Measurements from ENCODE around the gene TUSC2. TPM values are rescaled to one million over a fixed set of nuclear protein-coding genes. Genes with fewer than 3 reads are reported as not detected.
"Not testable (repeated sequence)": the region's sequence is repeated elsewhere in the genome, so short reads cannot be mapped to it uniquely, and the experiment has no call there.

TUSC2 gene
- total RNA-seq, 1 donor from 2014 or later: 25.4 TPM

- H3K27ac ChIP-seq: no peak overlapping the region
- intact Hi-C loops (cut with DNase I): no loop called here
- DNase-seq (ENCODE audit: low spot score in 2 of 2): no peak
- no peaks in the 10 kb centered on the region for H3K9me3 ChIP-seq
- peak overlapping the region in 1 of 2 donors; percentile 5 for H3K4me3 ChIP-seq
- peaks cover 8 to 28% of the 10 kb centered on the region in 2 donors for H3K4me1 ChIP-seq
- TF ChIP-seq, protein P1, sequence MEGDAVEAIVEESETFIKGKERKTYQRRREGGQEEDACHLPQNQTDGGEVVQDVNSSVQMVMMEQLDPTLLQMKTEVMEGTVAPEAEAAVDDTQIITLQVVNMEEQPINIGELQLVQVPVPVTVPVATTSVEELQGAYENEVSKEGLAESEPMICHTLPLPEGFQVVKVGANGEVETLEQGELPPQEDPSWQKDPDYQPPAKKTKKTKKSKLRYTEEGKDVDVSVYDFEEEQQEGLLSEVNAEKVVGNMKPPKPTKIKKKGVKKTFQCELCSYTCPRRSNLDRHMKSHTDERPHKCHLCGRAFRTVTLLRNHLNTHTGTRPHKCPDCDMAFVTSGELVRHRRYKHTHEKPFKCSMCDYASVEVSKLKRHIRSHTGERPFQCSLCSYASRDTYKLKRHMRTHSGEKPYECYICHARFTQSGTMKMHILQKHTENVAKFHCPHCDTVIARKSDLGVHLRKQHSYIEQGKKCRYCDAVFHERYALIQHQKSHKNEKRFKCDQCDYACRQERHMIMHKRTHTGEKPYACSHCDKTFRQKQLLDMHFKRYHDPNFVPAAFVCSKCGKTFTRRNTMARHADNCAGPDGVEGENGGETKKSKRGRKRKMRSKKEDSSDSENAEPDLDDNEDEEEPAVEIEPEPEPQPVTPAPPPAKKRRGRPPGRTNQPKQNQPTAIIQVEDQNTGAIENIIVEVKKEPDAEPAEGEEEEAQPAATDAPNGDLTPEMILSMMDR (IDR thresholded peaks at IDR 0.05): no peak
- H3K36me3 ChIP-seq: peaks cover 0 to 21% of the 10 kb centered on the region in 2 donors
- no peaks in the 10 kb centered on the region for H3K27me3 ChIP-seq
These were observed 9.9 kb downstream of the TUSC2 start for GRCh38 chr3:50318163-50318562.

- Histone ChIP-seq H3K27ac (no peak overlapping the region), H3K4me1 (peaks cover 8 to 27% of the 10 kb centered on the region in 2 donors), H3K27me3 (no peaks in the 10 kb centered on the region), H3K36me3 (peaks cover 0 to 21% of the 10 kb centered on the region in 2 donors), H3K4me3 (no peak overlapping the region), H3K9me3 (no peaks in the 10 kb centered on the region)
- no peak for DNase-seq (ENCODE audit: low spot score in 2 of 2)
- intact Hi-C loops (cut with DNase I): no loop called here
- TF ChIP-seq, protein P1 (IDR thresholded peaks at IDR 0.05): no peak
These were observed 10.7 kb downstream of the TUSC2 start for GRCh38 chr3:50317300-50317699.

DNA sequence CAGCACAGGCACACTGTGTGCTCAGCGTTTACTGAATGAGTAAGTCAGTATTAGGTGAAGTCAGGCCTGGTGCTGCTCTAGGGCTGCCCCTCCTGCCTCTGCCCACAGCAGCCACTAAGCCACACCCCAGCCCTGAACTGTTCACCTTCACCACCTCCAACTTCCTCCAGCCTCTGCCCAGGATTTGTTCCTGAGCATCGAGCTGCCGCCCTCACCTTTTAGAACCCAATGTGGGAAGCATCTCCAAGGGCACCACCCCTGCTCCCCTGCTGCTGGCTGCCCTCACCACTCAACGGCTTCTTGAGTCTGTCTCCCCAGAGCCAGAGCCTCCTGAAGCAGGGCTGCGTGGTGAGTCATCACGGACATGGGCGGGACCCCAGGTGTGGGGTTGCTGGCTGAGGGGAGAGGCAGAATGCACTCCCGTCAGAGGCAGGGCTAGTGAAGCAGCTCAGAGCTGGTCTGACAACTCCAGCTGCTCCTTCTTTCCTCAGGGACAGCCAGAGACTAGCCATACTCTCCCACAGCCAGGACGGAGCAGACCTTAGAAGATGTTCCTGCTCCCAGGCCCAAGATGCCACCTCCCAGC, 11.3 kb downstream of the TUSC2 start:
- Histone ChIP-seq H3K27me3 (no peaks in the 10 kb centered on the region), H3K27ac (no peak overlapping the region), H3K4me1 (peaks cover 8 to 22% of the 10 kb centered on the region in 2 donors), H3K9me3 (no peaks in the 10 kb centered on the region), H3K36me3 (peaks cover 0 to 21% of the 10 kb centered on the region in 2 donors), H3K4me3 (no peak overlapping the region)
- intact Hi-C loops (cut with DNase I): no loop called here
- DNase-seq (ENCODE audit: low spot score in 2 of 2): no peak
- TF ChIP-seq, protein P1 (IDR thresholded peaks at IDR 0.05): no peak

- Histone ChIP-seq H3K4me1 (peaks cover 2 to 12% of the 10 kb centered on the region in 2 donors), H3K36me3 (peaks cover 0 to 21% of the 10 kb centered on the region in 2 donors), H3K27ac (no peak overlapping the region), H3K27me3 (no peaks in the 10 kb centered on the region), H3K4me3 (no peak overlapping the region), H3K9me3 (no peaks in the 10 kb centered on the region)
- intact Hi-C loops (cut with DNase I): no loop called here
- TF ChIP-seq, protein P1 (IDR thresholded peaks at IDR 0.05): no peak
- DNase-seq (ENCODE audit: low spot score in 2 of 2): no peak
These were observed 13.2 kb downstream of the TUSC2 start for GRCh38 chr3:50314816-50315215.

DNA sequence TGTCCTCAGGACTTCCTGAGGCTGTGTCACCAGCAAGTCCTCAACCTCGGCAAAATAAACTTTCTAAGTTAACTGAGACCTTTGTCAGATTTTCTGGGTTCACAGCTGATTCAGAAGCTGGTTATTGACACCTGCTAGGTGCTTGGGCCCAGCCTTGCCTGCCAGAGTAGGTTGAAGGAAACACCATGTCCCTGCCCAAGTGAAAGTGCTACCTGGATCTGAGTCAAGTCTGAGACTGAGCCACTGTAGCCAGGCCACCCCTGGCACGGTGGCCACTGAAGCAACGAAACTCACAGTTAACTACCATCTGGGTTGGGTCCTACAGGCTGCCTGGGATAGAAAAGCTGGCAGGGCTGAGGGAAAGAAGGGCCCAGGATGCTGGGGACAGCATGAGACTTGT, 13.7 kb downstream of the TUSC2 start:
- H3K27ac ChIP-seq: no peak overlapping the region
- intact Hi-C loops (cut with DNase I): no loop called here
- TF ChIP-seq, protein P1 (IDR thresholded peaks at IDR 0.05): no peak
- no peak for DNase-seq (ENCODE audit: low spot score in 2 of 2)
- H3K4me3 ChIP-seq: no peak overlapping the region
- H3K27me3 ChIP-seq: no peaks in the 10 kb centered on the region
- H3K9me3 ChIP-seq: no peaks in the 10 kb centered on the region
- H3K36me3 ChIP-seq: peaks cover 0 to 21% of the 10 kb centered on the region in 2 donors
- H3K4me1 ChIP-seq: peaks cover 0 to 9% of the 10 kb centered on the region in 2 donors

DNA sequence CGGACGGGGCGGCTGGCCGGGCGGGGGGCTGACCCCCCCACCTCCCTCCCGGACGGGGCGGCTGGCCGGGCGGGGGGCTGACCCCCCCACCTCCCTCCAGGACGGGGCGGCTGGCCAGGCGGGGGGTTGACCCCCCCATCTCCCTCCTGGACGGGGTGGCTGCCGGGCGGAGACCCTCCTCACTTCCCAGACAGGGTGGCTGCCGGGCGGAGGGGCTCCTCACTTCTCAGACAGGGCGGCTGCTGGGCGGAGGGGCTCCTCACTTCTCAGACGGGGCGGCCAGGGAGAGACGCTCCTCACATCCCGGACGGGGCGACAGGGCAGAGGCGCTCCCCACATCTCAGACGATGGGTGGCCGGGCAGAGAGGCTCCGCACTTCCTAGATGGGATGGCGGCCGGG, 16.0 kb downstream of the TUSC2 start:
- intact Hi-C loops (cut with DNase I); H3K9me3 ChIP-seq; H3K4me3 ChIP-seq: not testable (repeated sequence)

More for the DNA sequence above, 16.0 kb downstream of the TUSC2 start:
- H3K36me3 ChIP-seq; H3K27ac ChIP-seq; DNase-seq (ENCODE audit: low spot score in 2 of 2); H3K27me3 ChIP-seq; H3K4me1 ChIP-seq: not testable (repeated sequence)

All from ascending aorta (tissue), 2 donors.